ENCODE measurements around the gene SELPLG.

GRCh38 chr12:108597559-108598471 lies 35.9 kb downstream of the SELPLG start, which contains the start of gene TMEM119:
- TF ChIP-seq SMC3 (IDR thresholded peaks at IDR 0.05; ENCODE audit: low read depth, low read length) (no peak), RAD21 (IDR thresholded peaks at IDR 0.05; ENCODE audit: low read length) (no peak), CTCF (conservative IDR thresholded peaks at IDR 0.05; ENCODE audit: low read depth, low read length) (no peak), BHLHE40 (IDR thresholded peaks at IDR 0.05; ENCODE audit: low read depth, low read length) (no peak), MXI1 (IDR thresholded peaks at IDR 0.05; ENCODE audit: borderline replicate concordance, low read depth, low read length) (no peak), POLR2A (IDR thresholded peaks at IDR 0.05; ENCODE audit: low read depth, low read length) (no peak), CEBPB (IDR thresholded peaks at IDR 0.05; ENCODE audit: low read depth, low read length) (no peak), ELK1 (IDR thresholded peaks at IDR 0.05; ENCODE audit: borderline replicate concordance, low read depth, low read length) (no peak)

Measured in IMR-90 (cell line).